GM21390 (cell line): ENCODE results near the gene DVL2.

Experiments used
- ATAC-seq: cut with Tn5 transposase; IDR thresholded peaks from one replicate; pipeline ENCODE4 v1.9.1; 2021; ENCODE audit not compliant: unreplicated experiment

Gene DVL2

DNA sequence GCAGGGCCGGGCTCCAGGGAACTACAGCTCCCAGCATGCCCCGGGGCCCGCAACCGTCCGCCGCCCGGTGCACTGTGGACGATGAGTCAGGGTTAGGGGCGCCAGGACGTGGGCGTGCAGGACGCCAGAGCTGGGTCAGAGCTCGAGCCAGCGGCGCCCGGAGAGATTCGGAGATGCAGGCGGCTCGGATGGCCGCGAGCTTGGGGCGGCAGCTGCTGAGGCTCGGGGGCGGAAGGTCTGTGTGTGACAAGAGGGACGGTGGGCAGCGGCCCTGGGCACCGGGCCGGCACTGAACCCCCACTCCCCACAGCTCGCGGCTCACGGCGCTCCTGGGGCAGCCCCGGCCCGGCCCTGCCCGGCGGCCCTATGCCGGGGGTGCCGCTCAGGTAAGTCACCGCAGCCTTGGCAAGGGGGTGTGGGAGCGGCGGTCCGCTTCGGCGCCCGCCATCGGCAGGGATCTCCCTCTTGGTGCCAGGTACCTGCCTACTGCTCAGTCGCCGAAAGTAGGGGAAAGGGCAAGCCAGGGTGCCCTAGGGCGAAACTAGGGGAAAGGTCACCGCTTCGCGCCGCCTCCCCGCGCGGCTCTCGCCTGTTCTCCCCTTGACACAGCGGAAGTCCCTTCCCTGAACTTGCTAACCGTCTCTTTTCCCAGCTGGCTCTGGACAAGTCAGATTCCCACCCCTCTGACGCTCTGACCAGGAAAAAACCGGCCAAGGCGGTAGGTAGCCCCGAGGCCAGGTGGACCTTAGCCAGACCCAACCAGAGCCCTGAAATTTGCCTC lies 14.3 kb downstream of the DVL2 start, which contains the start of the genes ACADVL and DLG4:
Gene ACADVL (plus strand): TSS at position 127 of the 781 bp plus-strand sequence. CDS start 47 bp downstream, at position 174.
Gene DLG4 (minus strand): TSS at position 25 of the 781 bp plus-strand sequence.
- ATAC-seq = peak; percentile 58

DNA sequence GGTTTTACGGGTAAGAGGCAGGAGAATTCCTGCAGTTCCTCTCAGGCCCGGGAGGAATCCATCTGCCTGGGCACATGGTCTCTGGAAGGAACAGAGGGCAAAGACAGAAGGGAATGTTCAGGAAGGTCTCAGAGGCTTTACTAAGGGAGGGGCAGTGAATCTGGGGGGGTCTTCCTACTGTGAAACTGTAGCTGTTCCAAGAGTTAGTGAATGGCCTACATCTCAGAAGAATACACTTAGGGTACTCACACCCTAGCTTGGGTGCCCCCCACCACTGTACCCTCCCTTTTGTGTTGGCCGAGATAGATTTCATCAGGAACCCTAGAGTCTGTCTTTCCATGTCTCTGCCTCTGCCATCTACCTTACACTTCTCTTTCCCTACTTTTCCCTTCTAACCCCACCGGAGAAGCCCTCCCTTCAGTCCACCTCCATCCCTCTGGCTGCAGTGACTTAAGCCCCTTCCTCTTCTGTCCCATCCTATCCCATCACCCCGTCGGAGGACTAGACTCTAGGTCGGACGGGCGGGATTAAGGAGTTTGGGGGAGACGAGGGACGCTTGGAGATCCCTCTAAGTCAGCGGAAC lies 15.0 kb downstream of the DVL2 start:
- ATAC-seq = no peak

DNA sequence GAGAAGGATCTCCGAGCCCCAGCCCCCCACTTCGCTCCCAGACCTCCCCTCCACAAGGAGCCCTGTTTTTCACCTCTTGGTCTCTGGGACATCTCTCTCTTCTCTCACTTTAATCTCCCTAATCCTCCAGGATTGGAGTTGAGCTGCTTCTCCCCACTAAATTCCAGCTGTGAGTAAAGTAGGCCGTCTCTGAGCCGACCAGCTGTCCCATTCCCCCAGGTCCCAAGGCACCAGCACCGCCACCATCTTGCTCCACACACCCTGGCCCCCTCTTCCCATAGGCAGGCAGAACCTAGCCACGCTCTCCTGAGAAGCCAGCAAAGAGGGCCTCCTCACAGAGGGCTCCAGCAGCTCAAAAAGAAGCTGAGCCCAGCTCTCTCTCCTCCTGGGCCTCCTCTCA lies 15.6 kb downstream of the DVL2 start:
- no peak for ATAC-seq

DNA sequence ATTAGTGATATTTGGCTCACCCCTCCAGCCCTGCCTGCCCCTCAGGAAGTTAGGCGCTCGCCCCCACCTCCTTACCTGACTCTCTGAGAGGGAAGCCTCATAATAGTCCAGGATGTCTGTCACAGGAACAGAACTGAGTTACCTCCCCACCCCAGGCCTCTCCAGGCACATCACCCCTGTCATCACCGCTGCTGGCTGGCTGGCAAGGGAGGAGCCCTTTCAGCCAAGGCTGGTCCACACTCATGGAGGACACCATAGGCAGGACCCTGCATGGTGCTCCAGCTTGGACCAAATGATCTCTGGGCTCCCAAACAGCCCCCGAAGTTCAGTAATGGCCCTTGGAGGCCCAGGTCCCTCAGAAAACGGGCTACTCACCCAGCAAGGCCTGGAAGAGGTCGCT lies 16.2 kb downstream of the DVL2 start:
- no peak for ATAC-seq

DNA sequence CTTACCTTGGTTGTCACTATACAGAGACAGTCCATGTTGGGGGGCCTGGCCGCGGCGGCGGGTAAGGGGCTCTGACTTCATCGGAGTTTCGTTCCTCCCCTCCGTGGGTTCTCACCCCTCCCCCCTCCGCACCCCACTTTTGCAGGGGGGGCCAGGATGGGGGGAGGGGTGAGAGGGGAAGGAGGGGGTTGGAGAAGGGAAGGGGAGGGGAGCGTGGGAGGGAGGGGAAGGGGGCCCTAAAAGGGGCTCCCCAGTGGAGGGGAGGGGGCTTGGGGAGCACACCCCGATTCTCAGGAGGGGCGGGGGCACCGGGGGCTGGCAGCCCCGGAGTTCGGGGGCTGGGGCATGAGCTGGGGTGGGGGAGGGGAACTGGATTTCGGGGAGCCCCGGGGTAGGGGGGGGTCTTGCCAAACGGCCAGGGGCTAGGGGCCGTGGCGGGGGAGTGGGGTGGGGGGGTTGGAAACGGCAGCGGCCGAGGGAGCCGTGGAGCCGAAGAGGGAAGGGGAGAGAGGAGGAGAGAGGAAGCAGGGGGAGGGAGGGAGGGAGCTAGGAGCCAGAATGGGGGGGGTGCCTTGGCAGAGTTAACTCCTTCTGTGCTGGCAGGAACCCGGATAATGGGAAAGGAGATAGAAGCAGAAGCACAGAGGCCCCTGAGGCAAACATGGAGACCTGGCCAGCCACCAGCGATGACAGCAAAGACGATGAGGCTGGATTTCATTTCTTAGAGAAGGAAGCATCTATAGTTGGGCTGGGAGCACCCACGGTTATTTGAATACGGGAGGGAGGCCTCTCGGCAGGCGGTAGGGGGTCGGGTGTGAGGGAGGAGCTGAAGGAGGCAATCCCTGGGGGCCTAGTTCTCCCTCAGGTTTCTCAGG lies 17.0 kb downstream of the DVL2 start:
- no peak for ATAC-seq

DNA sequence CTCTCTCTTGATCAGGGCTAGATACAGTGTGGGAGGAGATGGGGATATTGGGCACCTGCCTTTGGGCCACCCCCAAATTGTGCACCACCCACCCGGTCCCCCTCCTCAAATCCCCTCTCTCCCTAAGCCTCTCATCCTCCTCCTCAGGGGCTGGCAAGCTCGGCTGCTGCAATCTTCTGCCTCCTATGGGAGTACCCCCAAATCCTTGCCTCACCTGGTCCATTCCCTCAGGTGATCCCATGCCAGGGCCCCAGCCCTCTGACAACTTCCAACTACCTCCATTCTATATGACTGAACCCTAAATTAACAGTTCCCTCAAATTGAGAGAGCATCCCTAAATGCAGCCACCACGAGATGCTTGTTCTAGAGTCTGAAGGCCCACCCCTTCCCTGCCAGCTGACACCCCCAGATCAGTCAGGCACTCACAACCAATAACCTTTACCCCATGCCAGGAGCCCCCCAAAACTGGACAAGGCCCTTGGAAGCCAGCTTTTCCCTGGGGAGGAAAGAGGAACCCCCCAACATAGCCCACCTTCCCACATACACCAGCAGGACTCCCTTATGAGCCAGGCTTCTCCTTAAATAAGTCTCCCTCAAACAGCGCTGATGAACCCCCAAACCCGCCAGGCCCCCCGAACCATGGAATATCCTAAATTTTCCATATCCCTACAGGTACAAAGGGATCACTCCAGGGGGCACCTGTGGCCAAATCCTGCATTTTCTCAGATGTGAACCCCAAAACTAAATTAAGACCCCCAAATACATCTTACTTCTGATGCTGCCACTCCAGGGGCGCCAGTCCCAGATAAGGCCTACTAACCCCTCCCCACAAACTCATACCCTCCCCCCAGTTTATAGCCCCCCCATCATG lies 17.8 kb downstream of the DVL2 start:
- no peak for ATAC-seq

DNA sequence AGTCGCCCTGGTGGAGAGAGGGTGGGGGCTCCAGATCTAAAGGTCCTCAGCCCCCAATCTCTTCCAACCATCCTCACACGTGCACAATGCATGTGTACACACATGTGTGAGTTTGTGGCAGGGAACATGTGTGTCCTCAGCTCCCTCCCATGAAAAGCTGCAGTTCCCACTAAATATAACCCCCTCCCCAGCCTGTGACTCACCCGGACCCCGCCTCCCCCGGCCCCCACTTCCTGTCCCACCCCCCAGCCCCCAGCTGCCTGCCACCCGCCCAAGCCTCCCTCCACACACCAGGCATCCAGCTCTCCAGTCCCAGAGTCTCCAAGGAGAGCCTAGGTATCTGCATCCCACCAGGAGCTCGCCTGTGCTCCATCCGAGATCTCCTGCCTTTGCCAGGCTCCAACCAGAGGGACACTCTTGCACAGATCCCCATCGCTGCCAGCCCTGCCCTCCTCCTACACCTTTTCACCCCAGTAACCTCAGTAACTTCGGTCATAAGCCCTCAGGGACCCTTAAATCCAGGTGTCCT lies 18.6 kb downstream of the DVL2 start:
- no peak for ATAC-seq

DNA sequence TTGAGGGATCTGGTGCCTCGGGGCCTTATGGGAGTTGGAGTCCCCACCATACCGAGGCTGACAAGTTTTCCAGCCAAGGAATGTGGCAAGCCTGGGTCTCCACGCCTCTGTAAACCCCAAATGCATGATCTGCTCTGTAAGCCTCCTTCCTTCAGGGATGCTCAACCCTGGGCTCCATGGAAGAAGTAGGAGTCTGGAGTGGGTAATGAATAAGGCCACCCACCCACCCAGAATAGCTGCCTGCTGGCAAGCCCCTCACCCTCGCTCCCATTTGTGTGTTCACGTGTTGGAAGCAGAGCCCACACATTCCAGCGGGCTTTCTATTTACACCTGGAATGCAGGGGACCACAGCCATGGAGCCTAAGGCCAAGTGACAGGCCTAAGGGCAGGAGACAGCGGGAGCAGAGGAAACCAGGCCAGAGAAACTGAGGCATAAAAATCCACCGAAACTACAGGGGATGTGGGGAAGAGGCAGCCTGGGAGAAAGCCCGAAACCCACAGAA lies 19.1 kb downstream of the DVL2 start:
- no peak for ATAC-seq

DNA sequence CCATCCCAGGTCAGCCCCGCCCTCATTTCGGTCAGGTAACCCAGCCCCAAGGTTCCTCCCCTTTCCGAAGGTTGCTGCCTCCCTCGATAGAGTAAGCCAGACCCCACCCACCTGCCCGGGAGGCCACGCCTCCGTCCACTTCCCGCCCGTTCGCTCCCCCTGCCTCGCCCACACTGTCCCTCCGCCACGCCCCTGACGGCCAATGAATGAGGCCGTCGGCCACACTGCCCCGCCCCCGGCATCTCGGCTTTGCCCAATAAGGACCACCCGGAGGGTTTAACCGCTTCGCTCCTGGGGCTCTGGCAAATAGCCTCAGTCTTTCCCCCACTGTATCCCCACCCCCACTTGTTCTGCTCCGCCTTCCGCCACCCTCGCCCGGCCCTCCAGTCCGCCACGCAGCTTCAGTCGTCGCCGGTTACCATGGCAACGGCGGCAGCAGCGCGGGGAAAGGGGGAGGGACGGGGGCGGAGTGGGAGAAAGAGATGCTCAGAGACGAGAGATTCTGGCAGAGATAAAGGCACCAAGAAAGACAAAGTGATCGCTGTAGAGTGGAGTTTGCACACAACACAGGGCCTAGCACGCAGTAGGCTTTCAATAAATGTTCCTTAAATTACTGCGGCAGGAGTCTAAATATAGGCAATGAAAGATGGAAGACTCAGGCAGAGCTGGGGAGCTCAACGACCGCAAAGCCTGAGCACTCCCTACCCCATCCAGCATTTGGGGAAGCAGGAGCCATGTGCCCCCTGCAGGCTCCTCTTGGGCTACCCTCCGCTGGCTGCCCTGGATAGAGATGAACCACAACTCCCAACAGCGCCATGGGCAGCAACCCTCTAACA lies 19.8 kb downstream of the DVL2 start:
- peak; percentile 68 for ATAC-seq

DNA sequence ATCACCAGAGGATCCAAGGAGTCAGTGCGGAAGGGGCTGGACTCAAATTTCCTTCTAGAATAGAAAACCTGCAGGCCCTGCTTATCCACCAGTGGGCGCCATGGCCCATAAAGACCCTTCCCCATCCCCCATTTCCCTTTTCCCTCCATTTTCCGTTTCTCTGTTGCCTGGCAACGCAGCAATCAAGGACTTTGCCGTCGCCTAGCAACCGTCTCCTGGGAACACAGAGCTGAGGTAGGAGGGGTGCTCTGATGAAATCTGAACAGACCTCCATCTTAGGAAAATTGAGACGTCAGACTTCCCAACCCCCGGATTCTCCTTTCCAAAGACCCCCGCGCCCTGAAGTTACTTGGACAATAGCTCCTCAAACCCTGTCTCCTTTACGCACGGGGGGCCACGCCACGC lies 20.4 kb downstream of the DVL2 start:
- ATAC-seq = no peak

DNA sequence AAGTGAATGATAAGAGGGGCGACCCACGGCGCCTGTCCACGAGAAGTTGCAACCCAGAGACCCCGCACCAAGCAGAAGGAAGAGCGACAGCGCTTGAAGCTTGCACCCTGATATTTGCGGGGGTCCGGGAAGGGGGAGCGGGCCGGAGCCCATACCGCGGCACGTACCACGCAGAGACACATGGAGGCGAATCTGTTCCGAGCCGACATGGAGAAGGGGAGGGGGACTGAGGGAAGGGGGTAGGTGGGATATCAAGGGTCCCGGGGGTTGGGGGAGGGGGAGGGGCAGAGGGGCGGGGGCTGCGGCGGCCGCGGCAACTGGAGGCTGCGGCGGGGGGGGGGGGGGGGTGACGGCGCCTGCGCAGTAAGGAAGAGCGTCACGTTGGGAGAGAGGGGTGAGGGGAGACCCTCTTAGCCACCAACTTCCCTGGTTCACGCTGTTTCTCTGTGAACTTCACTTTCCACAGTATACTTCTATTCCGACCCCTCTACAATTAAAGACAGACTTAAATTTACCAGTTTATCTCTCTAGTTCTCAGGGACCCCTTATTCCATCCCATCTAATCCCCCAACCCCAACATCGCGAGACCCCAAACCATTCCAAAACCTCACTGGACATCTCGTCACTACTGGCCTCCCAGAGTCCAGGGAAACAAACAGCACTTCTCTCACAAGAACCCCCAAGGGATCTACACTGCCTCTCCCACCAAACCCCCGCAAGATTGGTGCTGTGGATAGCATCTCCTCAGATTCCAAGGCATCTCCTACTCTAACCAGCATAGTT lies 22.6 kb downstream of the DVL2 start:
- ATAC-seq = no peak

DNA sequence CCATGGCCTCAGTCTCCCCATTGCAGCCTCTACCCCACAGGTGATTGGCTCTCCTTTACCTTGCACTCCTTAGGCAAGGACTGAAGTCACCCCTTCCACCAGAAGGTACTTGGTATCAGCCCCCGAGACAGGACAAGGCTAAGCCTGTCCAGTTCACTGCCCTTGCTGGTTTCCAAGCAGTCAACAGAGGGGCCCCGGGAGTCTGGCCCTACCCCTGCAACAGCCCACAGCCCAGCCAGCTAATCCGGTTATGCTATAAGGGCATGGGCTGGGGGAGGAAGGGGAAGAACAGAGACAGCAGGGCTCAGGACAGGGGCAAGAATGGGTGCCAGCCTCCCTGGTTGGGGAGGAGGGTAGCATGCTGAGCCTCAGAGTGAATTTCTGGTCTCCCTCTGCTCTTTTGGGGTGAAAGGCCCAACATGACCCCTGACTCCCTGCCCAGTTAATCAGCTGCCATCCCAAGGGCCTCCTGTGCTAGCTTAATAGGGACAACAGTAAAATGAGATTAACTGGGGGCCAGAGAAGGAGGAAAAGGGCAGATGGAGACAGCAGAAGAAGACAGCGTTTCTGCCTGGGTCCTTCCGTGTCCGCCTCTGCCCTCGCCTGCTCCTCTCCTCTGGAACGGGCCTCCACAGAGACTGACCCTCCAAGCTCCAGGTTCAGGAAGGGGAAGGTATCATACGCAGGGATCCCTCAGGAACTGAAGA lies 25.4 kb downstream of the DVL2 start:
- ATAC-seq = no peak

DNA sequence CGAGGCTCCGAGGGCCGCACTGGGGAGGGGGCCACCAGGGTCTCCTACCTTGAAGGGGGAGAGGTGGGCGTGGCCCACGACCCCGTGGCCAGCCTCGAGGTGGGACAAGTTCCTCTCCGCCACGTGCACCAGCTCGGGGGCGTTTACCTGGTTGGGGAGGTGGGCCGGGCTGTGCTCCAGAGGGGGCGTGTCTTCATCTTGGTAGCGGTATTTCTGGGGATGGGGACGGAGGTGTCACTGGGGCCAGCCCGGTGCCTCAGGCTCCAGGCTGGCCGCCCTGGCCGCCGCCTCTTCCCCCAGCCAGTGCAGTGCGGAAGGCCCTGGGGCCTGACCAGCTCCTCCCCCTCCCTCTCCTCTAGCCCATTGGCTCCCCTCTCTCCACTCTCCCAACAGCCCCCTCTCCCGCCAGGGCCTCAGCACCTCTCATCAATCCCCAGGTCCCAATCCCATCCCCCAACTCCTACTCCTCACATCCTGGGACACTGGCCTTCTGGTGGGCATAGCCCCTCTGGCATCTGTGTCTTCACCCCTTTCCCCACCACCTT lies 26.2 kb downstream of the DVL2 start:
- ATAC-seq = no peak

DNA sequence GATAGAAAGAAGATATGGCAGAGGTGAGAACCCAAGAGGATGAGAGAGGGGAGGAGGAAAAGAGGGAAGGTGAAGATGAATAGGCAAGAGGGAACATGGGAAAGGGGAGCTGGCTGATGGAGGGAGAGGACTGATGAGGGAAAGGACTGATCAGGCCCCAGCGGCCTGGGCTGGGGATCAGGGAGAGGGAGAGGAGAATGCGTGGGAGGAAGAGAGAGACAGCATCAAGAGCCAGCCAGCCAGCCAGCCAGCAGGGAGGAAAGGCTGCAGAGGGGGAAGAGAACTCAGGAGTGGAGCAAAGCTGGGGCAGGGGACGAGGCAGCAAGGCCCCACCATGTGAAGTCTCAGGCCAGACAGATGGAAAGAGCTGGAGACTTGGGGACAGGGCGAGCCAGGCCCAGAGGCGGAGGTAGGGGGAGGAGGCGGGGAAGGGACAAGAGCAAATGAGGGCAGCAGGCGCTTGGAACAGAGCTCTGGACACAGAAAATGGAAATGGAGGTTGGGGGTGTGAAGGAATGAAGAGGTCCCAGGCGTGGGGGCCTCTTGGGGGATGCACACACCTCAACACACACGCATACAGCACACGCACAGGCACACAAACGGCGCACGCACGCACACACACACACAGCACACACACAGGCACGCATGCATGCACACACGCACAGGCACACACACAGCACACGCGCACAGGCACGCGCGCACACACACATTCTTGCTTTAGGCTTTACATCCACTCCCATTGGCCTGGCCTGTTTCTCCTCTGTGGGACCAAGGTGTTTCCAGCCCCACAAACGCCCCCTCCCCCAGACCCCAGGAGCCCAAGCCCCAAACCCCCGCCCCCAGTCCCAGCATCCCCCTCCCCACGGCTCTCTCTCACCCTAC lies 27.0 kb downstream of the DVL2 start:
- no peak for ATAC-seq

DNA sequence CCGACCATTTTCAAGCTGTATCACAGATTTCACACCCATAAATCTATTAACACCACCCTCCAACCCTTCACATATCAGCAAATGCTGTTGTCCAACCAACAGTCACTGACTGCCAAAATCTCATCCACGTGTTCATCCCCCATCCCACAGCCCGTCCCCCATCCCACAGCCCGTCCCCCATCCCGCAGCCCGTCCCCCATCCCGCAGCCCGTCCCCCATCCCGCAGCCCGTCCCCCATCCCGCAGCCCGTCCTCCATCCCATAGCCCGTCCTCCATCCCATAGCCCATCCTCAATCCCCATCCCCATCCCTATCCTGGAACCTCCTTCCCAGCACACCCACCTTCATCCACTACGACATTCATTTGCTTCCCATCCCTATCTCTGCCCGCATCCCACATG lies 28.8 kb downstream of the DVL2 start:
- ATAC-seq = no peak

DNA sequence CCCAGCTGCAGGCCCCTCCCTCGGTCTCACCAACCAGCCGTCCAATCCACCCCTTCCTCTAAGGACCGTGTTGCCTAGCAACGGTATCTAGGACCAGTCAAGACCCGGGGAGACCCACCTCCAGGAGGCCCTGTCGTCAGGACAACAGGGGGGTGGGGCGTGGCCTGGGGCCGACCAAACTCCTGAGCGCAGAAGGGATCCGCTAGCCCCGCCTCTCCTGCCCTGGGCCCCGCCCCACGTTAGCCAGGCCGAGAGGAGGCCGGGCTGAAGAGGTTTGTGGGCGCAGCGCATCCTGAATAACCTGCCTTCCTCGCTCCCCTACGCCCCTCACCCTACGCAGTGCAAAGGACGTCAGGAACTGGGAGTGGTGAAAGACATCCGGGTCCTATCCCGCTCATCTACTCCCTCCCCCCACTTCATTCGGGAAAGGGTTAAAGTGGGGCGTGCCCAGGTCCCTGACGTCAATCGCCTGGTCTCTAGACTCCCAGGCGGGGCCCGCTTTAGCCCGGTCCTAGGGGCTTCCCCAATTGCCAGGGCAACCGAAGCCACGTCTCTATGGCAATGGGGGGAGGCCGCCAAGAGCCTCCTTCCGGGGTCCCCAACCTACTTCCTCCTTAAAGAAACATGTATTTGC lies 29.4 kb downstream of the DVL2 start:
- peak; percentile 78 for ATAC-seq
